ENCODE data around the gene ZNF506.

DNA sequence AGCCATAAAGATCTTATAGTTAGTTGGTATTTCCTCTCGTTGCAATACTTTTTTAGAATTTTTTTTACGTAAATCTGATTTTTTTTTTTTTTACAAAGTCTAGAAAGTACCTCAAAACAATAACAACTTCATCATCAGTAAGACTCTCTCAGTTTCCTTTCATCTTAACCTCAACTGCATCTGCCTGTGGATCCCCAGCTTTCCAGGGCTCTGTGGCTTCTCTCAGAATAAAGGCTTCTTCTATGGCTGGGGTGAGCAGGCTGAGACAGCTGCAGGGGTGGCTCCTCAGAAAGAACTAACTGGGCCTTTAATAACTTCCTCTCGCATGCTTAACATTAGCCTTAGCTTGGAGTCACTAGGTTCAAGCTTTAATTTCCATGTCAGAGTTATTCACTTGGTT, 4.2 kb downstream of the ZNF506 start:
- TF ChIP-seq CTCF (conservative IDR thresholded peaks at IDR 0.05 in 1 of 2, IDR thresholded peaks at IDR 0.05 in 1 of 2; ENCODE audit: extremely low read depth in 1 of 2, insufficient read depth in 1 of 2, low read depth in 1 of 2, low read length in 2 of 2): no peak
- no peak for TF ChIP-seq EZH2 (IDR thresholded peaks at IDR 0.05; ENCODE audit: borderline replicate concordance, low read length)

All from mammary epithelial cell (primary cell).